Measurements from ENCODE around the gene PCDH17.

PCDH17 gene

DNA sequence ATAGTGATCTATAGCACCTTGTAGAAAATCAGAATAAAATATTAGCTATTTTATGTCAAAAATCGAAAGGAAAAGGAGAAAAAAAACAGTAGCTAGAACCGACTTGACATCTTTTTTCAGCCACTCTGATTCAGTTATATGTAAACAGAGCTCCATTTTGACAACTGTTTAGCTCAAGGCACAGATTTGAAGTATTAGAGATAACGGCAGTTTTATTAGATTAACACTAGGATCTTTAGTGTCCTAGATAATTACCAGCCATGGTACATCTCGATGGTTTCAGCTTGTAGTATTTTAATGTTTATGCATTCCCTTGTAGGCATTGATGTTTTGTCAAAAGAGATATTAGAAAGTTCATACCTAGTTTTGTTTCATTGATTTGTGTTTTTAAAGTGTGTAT, 67.3 kb downstream of the PCDH17 start:
- TF ChIP-seq, protein P1, sequence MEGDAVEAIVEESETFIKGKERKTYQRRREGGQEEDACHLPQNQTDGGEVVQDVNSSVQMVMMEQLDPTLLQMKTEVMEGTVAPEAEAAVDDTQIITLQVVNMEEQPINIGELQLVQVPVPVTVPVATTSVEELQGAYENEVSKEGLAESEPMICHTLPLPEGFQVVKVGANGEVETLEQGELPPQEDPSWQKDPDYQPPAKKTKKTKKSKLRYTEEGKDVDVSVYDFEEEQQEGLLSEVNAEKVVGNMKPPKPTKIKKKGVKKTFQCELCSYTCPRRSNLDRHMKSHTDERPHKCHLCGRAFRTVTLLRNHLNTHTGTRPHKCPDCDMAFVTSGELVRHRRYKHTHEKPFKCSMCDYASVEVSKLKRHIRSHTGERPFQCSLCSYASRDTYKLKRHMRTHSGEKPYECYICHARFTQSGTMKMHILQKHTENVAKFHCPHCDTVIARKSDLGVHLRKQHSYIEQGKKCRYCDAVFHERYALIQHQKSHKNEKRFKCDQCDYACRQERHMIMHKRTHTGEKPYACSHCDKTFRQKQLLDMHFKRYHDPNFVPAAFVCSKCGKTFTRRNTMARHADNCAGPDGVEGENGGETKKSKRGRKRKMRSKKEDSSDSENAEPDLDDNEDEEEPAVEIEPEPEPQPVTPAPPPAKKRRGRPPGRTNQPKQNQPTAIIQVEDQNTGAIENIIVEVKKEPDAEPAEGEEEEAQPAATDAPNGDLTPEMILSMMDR (IDR thresholded peaks at IDR 0.05; ENCODE audit: low read depth, low read length), result no peak

DNA sequence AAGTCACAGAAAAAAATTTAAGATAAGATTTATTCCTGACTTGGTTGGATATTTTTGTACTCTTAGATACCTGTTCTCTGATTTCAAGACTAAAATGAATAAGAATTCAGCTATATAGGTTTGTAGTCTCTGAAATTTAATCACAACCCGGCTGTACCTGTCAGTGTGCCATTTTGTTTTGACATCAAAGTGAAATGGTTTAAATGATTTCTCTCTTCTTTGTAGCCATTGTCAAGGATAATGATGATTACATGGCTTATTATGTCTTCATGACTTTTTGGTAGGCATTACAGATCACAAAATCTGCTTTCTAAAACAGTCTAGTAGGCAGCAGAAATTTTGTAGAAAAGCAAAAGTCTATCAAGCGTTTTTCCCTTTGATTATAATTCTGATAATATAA, 72.5 kb downstream of the PCDH17 start:
- H3K4me3 ChIP-seq (ENCODE audit: low read depth, low read length), result no peak overlapping the region
- TF ChIP-seq, protein P1 (IDR thresholded peaks at IDR 0.05; ENCODE audit: low read depth, low read length), result no peak

More for the DNA sequence above, 67.3 kb downstream of the PCDH17 start:
- H3K4me3 ChIP-seq (ENCODE audit: low read depth, low read length), result no peak overlapping the region

DNA sequence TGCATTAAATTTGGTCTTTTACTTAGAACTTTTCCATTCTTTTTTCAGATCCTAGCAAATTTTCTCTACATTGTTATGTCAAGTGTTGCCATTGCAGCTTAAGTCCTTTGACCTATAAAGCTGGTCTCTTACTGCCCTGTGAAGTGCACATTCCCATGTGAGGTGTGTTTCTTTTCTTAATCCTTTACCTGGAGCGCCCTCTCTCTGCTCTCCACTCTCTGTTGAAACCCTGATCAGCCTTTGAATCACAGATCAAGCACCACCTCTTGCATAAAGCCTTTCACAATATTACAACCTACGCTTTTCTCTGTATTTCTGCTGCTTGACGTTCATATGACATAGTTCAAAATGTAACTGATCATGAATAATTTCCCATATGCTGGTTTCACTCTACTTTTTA, 84.8 kb downstream of the PCDH17 start:
- no peak overlapping the region for H3K4me3 ChIP-seq (ENCODE audit: low read depth, low read length)
- TF ChIP-seq, protein P1 (IDR thresholded peaks at IDR 0.05; ENCODE audit: low read depth, low read length), result no peak

DNA sequence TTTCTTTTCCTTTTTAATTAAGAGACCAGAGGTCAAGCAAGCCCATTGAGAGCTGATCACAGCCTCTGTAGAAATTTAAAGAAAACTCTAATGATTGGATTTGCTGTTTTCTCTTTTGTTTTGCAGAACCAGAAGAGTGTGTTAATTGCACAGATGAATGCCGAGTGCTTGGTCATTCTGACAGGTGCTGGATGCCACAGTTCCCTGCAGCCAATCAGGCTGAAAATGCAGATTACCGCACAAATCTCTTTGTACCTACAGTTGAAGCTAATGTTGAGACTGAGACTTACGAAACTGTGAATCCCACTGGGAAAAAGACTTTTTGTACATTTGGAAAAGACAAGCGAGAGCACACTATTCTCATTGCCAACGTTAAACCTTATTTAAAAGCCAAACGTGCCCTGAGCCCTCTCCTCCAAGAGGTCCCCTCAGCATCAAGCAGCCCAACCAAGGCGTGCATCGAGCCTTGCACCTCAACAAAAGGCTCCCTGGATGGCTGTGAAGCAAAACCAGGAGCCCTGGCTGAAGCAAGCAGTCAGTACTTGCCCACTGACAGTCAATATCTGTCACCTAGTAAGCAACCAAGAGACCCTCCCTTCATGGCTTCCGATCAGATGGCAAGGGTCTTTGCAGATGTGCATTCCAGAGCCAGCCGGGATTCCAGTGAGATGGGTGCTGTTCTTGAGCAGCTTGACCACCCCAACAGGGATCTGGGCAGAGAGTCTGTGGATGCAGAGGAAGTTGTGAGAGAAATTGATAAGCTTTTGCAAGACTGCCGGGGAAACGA, 93.1 kb downstream of the PCDH17 start:
- TF ChIP-seq, protein P1 (IDR thresholded peaks at IDR 0.05; ENCODE audit: low read depth, low read length), result no peak
- H3K4me3 ChIP-seq (ENCODE audit: low read depth, low read length), result no peak overlapping the region

DNA sequence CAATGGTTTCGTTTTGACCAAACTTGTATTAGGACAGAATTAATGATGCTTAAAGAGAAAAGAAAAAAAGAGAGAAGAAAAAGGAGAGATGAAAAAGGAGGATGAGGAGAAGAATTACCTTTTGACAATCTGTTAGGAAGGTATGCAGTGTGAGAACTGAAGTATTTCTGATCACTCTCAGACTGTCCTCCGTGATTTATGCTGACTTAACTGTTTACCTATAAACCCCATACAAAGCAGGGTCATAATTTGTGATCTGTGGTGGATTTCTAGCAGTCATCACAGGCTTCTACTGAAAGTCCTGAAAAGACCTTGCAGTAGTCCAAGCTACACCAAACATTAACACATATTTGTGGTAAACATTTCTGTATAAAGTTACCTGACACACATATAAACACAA, 93.9 kb downstream of the PCDH17 start:
- no peak overlapping the region for H3K4me3 ChIP-seq (ENCODE audit: low read depth, low read length)
- TF ChIP-seq, protein P1 (IDR thresholded peaks at IDR 0.05; ENCODE audit: low read depth, low read length), result no peak

DNA sequence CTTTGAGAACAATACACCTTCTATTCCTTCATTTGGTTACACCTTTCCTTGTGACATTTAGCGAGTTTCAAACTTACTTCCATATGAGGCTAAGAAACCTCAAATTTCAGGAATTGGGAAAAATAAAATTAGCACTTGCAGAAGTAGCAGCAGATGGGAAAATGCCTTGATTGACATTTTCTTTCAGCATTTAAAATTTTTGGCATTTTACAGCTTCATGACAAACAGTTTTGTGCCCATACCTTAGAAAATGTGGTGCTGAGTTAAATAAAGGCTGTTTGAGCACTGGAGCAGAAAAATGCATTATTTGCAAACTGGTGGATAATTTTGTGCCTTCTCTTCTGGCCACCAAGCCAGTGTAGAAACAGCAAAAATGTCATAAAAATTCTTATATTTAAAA, 95.4 kb downstream of the PCDH17 start:
- TF ChIP-seq, protein P1 (IDR thresholded peaks at IDR 0.05; ENCODE audit: low read depth, low read length), result no peak
- no peak overlapping the region for H3K4me3 ChIP-seq (ENCODE audit: low read depth, low read length)

DNA sequence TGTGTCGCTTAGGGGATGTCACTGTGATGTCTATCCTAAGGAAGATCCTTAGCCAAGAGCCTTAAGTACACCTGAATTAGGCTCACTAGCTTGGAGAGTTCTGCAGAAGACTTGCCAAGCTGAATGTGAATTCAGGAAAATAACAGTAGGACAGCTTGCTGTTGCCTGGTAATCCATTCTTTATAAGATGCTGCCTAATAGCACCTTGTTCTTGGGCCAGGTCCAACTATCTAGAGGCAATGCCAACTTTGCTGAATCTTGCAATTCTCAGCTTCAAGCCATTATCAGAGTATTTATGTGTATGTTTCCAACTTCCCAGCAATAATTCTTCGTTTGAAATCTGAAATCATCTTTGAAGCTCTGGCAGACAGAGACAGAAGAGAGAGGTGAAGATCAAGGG, 102.8 kb downstream of the PCDH17 start:
- H3K4me3 ChIP-seq (ENCODE audit: low read depth, low read length), result no peak overlapping the region
- TF ChIP-seq, protein P1 (IDR thresholded peaks at IDR 0.05; ENCODE audit: low read depth, low read length), result no peak

Data from WI38 (cell line).